SK-N-MC (cell line): ENCODE measurements around the gene GRM8.

ENCODE experiments used
- DNase-seq: peaks from one replicate; pipeline ENCODE4 v3.0.0-alpha.2; 2011; ENCODE audit warnings: low read depth, low spot score
- H3K27ac ChIP-seq: fragments of 200-600 bp; sonication (generic); 2 replicates; pipeline ENCODE4 v1.5.1; 2016; ENCODE audit warnings: mixed run types
- H3K36me3 ChIP-seq: fragments of 200-600 bp; sonication (generic); 2 replicates; pipeline ENCODE4 v1.6.1; 2017; ENCODE audit warnings: antibody characterized with exemption, low read length, mixed read lengths; ENCODE audit not compliant: insufficient read depth
- H3K4me3 ChIP-seq: fragments of 200-600 bp; sonication (generic); 2 replicates; pipeline ENCODE4 v1.5.1; 2016
- H3K9ac ChIP-seq: fragments of 200-600 bp; sonication (generic); 2 replicates; pipeline ENCODE4 v1.8.0; 2017; ENCODE audit warnings: mixed run types, mixed read lengths; ENCODE audit not compliant: insufficient read length
- H3K9me3 ChIP-seq: fragments of 200-600 bp; sonication (generic); 2 replicates; pipeline ENCODE4 v1.6.1; 2017; ENCODE audit warnings: low read depth, mild to moderate bottlenecking, antibody characterized with exemption, low read length, moderate library complexity, mixed read lengths
- EZH2 ChIP-seq: fragments of 200-600 bp; sonication (generic); IDR thresholded peaks from one replicate; pipeline ENCODE4 v1.6.1; 2017; ENCODE audit warnings: antibody characterized with exemption
- FOXP2 ChIP-seq: optimal IDR thresholded peaks from 2 replicates; pipeline ENCODE3; 2011; ENCODE audit warnings: mild to moderate bottlenecking, moderate library complexity; ENCODE audit not compliant: insufficient read depth; ENCODE audit errors: extremely low read length, control extremely low read depth
- POLR2AphosphoS5 ChIP-seq: IDR thresholded peaks from 2 replicates; pipeline ENCODE4 v1.6.1; 2012; ENCODE audit warnings: mild to moderate bottlenecking, low read depth, low read length, borderline replicate concordance

Gene GRM8

DNA sequence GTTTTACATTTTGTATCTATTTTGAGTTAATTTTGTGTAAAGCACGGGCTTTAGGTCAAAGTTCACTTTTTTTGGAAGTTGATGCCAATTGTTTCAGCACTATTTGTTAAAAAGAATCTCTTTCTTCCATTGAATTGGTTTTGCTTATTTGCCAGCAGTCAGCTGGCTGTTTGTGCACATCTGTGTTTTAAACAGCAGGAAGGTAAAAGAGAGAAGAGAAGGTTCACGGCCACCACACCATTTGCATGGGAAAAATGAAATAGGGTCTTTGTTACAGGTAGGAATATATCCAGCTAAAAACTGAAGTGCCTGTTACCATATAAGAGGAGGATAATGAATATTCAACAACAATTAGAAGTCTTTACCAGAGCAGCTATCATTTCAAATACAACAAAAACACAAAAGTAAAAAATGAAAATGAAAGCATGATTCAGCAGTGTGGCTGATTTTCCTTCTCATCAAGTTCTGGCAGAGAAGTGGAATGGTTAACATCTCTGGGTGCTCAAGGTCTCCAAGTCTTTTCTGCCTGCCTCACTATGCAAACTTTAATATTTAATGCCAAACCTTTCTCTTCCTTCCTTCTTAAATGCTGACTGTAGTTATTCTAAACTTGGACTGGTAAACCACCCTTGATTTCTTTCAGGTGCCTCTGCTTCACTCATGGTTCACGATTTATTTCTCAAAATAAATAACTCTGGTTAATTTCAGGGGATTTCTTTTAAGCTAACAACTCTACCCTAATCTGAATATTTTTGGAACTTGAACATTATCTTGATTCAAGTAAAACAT is 841.5 kb downstream of the GRM8 start:
- TF ChIP-seq FOXP2 (no peak), EZH2 (no peak), POLR2AphosphoS5 (no peak)
- H3K4me3 ChIP-seq: no peak overlapping the region
- no peak for DNase-seq
- H3K9ac ChIP-seq: no peak overlapping the region
- no peaks in the 10 kb centered on the region for H3K36me3 ChIP-seq
- H3K27ac ChIP-seq: no peak overlapping the region
- no peaks in the 10 kb centered on the region for H3K9me3 ChIP-seq

DNA sequence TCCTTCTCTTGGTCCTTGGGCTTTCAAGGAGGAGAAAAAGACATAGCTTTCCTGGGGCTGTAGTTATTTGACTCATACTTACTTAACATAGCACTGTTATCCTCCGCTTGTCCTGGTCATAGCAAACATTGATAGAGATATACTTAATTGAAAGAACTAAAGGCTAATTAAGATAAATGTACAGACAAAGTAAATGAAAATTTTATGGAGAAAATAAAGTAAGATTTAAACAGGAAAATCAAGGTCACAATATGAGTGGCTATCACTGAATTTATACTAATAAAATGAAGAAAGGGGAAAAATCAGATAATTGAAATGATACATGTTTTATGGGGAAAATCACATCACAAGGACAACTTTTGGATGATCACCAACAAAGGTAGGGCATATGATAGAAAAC is 849.7 kb downstream of the GRM8 start:
- Histone ChIP-seq H3K36me3 (no peaks in the 10 kb centered on the region), H3K27ac (no peak overlapping the region), H3K9ac (no peak overlapping the region), H3K9me3 (no peaks in the 10 kb centered on the region), H3K4me3 (no peak overlapping the region)
- no peak for DNase-seq
- no peak for TF ChIP-seq POLR2AphosphoS5
- no peak for TF ChIP-seq EZH2
- no peak for TF ChIP-seq FOXP2

DNA sequence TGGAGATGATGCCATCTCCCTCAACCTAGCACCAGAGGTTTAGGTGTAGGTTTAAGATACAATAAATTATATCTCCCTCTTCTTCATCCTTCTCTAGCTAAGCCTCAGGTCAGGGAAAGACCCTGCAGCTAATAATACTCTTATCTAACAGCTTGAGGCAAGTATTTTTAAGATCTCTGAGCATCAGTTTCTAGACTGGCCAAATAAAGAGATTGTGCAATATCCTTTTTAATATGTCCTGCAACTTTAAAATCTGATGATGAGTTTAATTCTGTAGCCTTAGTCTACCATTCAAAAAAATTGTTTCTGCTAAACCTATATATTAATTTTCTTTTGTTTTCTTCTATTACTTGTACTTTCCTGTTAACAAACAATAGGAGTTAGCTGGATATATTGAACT is 850.8 kb downstream of the GRM8 start:
- Histone ChIP-seq H3K9ac (no peak overlapping the region), H3K36me3 (no peaks in the 10 kb centered on the region), H3K27ac (no peak overlapping the region), H3K4me3 (no peak overlapping the region), H3K9me3 (no peaks in the 10 kb centered on the region)
- no peak for TF ChIP-seq POLR2AphosphoS5
- no peak for TF ChIP-seq FOXP2
- TF ChIP-seq EZH2: no peak
- DNase-seq: no peak

DNA sequence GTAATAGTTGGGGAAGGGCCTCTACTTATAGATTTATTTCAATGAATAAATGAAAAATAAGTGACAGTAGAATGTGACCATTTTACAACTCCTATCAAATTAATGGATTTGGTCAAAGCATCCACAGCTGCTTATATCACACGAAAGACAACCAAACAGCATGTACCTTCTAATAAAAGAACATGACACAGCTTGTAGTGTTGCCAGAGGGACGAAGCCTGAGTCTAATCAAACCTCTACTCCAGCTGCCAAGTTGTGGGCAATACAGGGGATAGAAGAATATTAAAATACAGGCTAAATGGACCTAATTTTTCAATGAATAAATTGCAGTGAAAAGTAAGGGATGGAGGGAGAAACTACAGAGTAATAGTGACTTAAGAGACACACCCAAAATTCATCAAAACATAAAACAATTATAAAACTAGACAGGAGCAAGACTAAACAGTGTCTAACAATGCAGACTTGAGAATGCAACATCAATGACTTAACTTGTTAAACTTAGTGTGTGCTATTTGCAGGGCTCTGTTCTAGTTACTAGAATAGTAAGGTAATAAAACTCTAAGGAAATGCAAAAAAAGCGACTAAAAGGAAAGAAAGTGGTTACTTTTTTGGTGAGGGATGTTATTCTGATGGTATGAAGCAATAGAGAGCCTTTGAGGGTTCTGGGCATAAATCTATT is 853.8 kb downstream of the GRM8 start:
- H3K4me3 ChIP-seq: no peak overlapping the region
- H3K27ac ChIP-seq: no peak overlapping the region
- TF ChIP-seq EZH2 (no peak), FOXP2 (no peak), POLR2AphosphoS5 (no peak)
- no peak overlapping the region for H3K9ac ChIP-seq
- no peaks in the 10 kb centered on the region for H3K9me3 ChIP-seq
- no peaks in the 10 kb centered on the region for H3K36me3 ChIP-seq
- DNase-seq: no peak

DNA sequence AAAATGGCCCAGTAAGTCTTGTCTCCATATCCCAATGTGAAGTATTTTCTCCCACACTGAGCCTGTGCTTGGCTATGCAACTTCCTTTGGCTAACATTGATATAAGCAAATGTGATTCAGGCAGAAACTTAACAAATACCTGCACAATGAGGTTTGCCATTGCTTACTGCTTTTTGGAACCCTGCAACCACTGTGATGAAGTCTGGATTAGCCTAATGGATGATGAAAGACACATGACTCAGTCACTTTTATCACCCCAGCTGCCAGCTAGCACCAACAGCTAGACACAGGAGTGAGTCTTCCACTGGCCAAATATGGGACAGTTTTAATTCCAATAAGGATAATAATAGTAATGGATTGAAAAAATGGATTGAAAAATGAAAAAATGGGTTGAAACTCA is 854.5 kb downstream of the GRM8 start:
- no peak for TF ChIP-seq FOXP2
- no peak for TF ChIP-seq POLR2AphosphoS5
- Histone ChIP-seq H3K27ac (no peak overlapping the region), H3K4me3 (no peak overlapping the region), H3K9ac (no peak overlapping the region), H3K9me3 (no peaks in the 10 kb centered on the region), H3K36me3 (no peaks in the 10 kb centered on the region)
- DNase-seq: no peak

DNA sequence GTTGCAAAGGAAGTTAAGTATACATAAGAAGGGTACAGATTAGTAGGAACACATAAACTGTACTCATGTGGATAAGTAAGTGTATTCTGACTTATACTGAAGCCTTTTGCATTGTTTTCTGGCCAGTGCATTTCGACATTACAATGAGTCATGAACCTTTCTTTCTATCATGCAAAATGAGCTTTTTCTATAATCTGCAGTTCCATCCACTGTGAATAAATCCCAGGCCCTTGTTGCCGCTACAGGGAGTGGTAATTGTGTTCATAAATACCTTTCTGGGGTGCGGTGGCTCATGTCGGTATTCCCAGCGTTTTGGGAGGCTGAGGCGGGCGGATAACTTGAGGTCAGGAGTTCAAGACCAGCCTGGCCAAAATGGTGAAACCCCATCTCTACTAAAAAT is 858.3 kb downstream of the GRM8 start:
- H3K9ac ChIP-seq: no peak overlapping the region
- DNase-seq: no peak
- no peak overlapping the region for H3K4me3 ChIP-seq
- TF ChIP-seq EZH2 (no peak), POLR2AphosphoS5 (no peak), FOXP2 (no peak)
- no peaks in the 10 kb centered on the region for H3K9me3 ChIP-seq
- no peaks in the 10 kb centered on the region for H3K36me3 ChIP-seq
- no peak overlapping the region for H3K27ac ChIP-seq
